ENCODE data around the gene ZC3H10. TPM values are rescaled to one million over a fixed set of nuclear protein-coding genes. Genes with fewer than 3 reads are reported as not detected.

Gene ZC3H10
- total and polyA plus RNA-seq, 2 of the 8 experiments (the other 6 are each of a cell fraction or from before 2014, with no cell fraction given) = 4.0 to 11.2 TPM

- TF ChIP-seq TAF7 (optimal IDR thresholded peaks at IDR 0.05; ENCODE audit: borderline replicate concordance, low read depth, low read length) = no peak
- TF ChIP-seq ZNF274 (IDR thresholded peaks at IDR 0.05; ENCODE audit: borderline replicate concordance, extremely low read depth, low read length) = no peak
- TF ChIP-seq CTCF (IDR thresholded peaks at IDR 0.05; ENCODE audit: control extremely low read depth in 1 of 3, insufficient read depth in 1 of 3, low read depth in 1 of 3, low read length in 3 of 3) = no peak
- TF ChIP-seq E2F6 (IDR thresholded peaks at IDR 0.05) = peak; percentile 45; the same call in 1 of the 2 replicates
- TF ChIP-seq RXRA (IDR thresholded peaks at IDR 0.05; ENCODE audit: insufficient read depth, low read depth, low read length) = no peak
- no peak for TF ChIP-seq SP2 (IDR thresholded peaks at IDR 0.05; ENCODE audit: low read length)
- peak; percentile 46; the same call in 1 of the 2 replicates for TF ChIP-seq POLR2AphosphoS5 (IDR thresholded peaks at IDR 0.05; ENCODE audit: low read depth, low read length)
- TF ChIP-seq CREB1 (IDR thresholded peaks at IDR 0.05) = 0 out of 2 replicates have a peak, but pooled peaks have one; percentile 5
- no peak for TF ChIP-seq CHD1 (IDR thresholded peaks at IDR 0.05; ENCODE audit: low read depth, low read length)
- 0 out of 2 replicates have a peak, but pooled peaks have one; percentile 25 for TF ChIP-seq TCF12 (IDR thresholded peaks at IDR 0.05; ENCODE audit: low read depth, low read length)
- TF ChIP-seq SUZ12 (IDR thresholded peaks at IDR 0.05; ENCODE audit: low read length) = no peak
- TF ChIP-seq BACH1 (IDR thresholded peaks at IDR 0.05; ENCODE audit: low read length) = no peak
- TF ChIP-seq POLR2A (IDR thresholded peaks at IDR 0.05; ENCODE audit: control extremely low read depth in 1 of 2, low read depth in 2 of 2, low read length in 2 of 2) = peak in 1 of 2 experiments; percentile 47; a peak in 1 of 3 replicates
- no peak for TF ChIP-seq KDM1A (IDR thresholded peaks at IDR 0.05; ENCODE audit: borderline replicate concordance, low read length)
- peak in 1 of 2 experiments; percentile 59; a peak in 1 of 4 replicates for TF ChIP-seq SIN3A (conservative IDR thresholded peaks at IDR 0.05 in 1 of 2, IDR thresholded peaks at IDR 0.05 in 1 of 2; ENCODE audit: low read depth in 1 of 2, low read length in 2 of 2)
- no peak for TF ChIP-seq SP4 (IDR thresholded peaks at IDR 0.05; ENCODE audit: low read length)
- TF ChIP-seq SIX5 (IDR thresholded peaks at IDR 0.05; ENCODE audit: low read depth, low read length) = no peak
- no peak for TF ChIP-seq ATF2 (IDR thresholded peaks at IDR 0.05; ENCODE audit: low read length)
- no peak for TF ChIP-seq SRF (IDR thresholded peaks at IDR 0.05; ENCODE audit: low read depth, low read length)
- no peak; the same call in 1 of the 2 replicates for TF ChIP-seq TBP (IDR thresholded peaks at IDR 0.05; ENCODE audit: low read depth, low read length)
These were observed 38.1 kb upstream of the ZC3H10 start, which contains the start of gene ERBB3 (continued) for GRCh38 chr12:56079723-56080555.

Data from H1 (cell line).